Loucy (cell line): ENCODE data around the gene AGBL1.
"Not testable (repeated sequence)": the region's sequence is repeated elsewhere in the genome, so short reads cannot be mapped to it uniquely, and the experiment has no call there.

Experiments used
- H2AFZ ChIP-seq: fragments of 200-600 bp; sonication (generic); 2 replicates; pipeline ENCODE4 v1.6.0; 2016; ENCODE audit warnings: antibody characterized with exemption, mild to moderate bottlenecking, low read length, moderate library complexity
- H3F3A ChIP-seq: fragments of 200-600 bp; 2 replicates; pipeline ENCODE4 v1.6.0; 2016; ENCODE audit warnings: antibody characterized with exemption, low read depth, mild to moderate bottlenecking
- H3K27me3 ChIP-seq: fragments of 200-600 bp; sonication (generic); 2 replicates; pipeline ENCODE4 v1.6.1; 2014; ENCODE audit warnings: low read length, mild to moderate bottlenecking; ENCODE audit not compliant: insufficient read depth, poor library complexity, severe bottlenecking
- H3K36me3 ChIP-seq: fragments of 200-600 bp; sonication (generic); 2 replicates; pipeline ENCODE4 v1.6.1; 2016; ENCODE audit warnings: low read length; ENCODE audit not compliant: insufficient read depth
- H3K4me1 ChIP-seq: fragments of 200-600 bp; sonication (generic); 2 replicates; pipeline ENCODE4 v1.5.1; 2014; ENCODE audit warnings: low read length, mild to moderate bottlenecking; ENCODE audit not compliant: insufficient read depth, poor library complexity, severe bottlenecking
- H3K4me2 ChIP-seq: fragments of 200-600 bp; sonication (generic); 2 replicates; pipeline ENCODE4 v1.6.0; 2014; ENCODE audit warnings: antibody characterized with exemption, low read length, low read depth, mild to moderate bottlenecking; ENCODE audit not compliant: poor library complexity, severe bottlenecking
- H3K4me3 ChIP-seq: fragments of 200-600 bp; sonication (generic); 2 replicates; pipeline ENCODE4 v1.5.1; 2014; ENCODE audit warnings: low read length, mild to moderate bottlenecking, mixed read lengths; ENCODE audit not compliant: poor library complexity, severe bottlenecking
- H3K79me2 ChIP-seq: fragments of 200-600 bp; sonication (generic); 2 replicates; pipeline ENCODE4 v1.6.1; 2014; ENCODE audit warnings: low read length; ENCODE audit not compliant: insufficient read depth
- H3K9ac ChIP-seq: fragments of 200-600 bp; sonication (generic); 2 replicates; pipeline ENCODE4 v1.6.0; 2014; ENCODE audit warnings: mild to moderate bottlenecking, low read depth, low read length, moderate library complexity; ENCODE audit not compliant: poor library complexity, severe bottlenecking
- H3K9me2 ChIP-seq: fragments of 200-600 bp; sonication (generic); replicated peaks from 2 replicates; pipeline ENCODE4 v1.6.1; 2016; ENCODE audit warnings: low read depth, low read length, mixed read lengths
- H3K9me3 ChIP-seq: fragments of 200-600 bp; sonication (generic); 2 replicates; pipeline ENCODE4 v1.6.1; 2014; ENCODE audit warnings: mild to moderate bottlenecking, antibody characterized with exemption, low read length, low read depth; ENCODE audit not compliant: insufficient read depth
- H4K20me1 ChIP-seq: fragments of 200-600 bp; sonication (generic); 2 replicates; pipeline ENCODE4 v1.6.0; 2014; ENCODE audit warnings: antibody characterized with exemption, low read length, mild to moderate bottlenecking; ENCODE audit not compliant: insufficient read depth, poor library complexity, severe bottlenecking
- CTCF ChIP-seq: fragments of 200-600 bp; sonication (generic); conservative IDR thresholded peaks from 2 replicates; pipeline ENCODE4 v1.5.1; 2014; ENCODE audit warnings: mild to moderate bottlenecking, antibody characterized with exemption, low read length
- EZH2phosphoT487 ChIP-seq: fragments of 200-600 bp; IDR thresholded peaks from 2 replicates; pipeline ENCODE4 v1.6.1; 2018; ENCODE audit warnings: antibody characterized with exemption, mild to moderate bottlenecking, moderate library complexity, borderline replicate concordance

AGBL1 gene

DNA sequence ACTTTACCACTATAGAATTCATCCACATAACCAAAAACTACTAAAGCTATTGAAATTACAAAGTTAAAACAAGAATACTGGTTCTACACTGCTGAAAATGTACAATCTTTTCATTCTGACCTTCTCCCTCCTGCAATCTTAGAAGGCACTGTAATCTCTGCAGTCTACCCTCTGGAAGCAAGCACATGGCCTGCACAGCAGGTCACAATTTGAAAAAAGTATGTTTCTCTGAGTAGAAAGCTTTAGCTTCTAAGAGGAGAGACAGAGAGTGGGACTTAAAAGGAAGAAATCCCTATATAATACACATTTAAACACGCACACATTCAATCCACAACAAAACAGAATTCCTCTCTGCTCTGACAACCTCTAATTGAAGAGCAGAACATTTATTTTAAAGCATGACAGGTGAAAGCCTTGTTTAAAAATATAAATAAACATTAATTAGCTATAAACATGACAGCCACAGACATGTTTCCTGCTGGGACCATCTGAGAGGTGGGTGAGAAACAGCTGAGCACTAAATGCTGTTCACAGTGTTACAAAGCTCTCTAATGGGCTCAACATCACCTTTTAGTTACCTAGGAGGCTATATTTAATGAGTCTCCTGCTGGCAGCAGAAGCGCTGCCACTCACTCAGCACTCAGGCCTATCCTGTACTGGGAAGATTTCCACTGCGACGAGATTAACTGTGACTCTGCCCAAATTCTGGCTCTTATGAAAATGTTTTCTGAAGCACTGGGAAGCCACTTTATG, 447.4 kb downstream of the AGBL1 start:
- H3K4me2 ChIP-seq, result no peak overlapping the region
- H3K9me2 ChIP-seq, result no peaks in the 10 kb centered on the region
- H4K20me1 ChIP-seq, result no peaks in the 10 kb centered on the region
- no peaks in the 10 kb centered on the region for H3K27me3 ChIP-seq
- no peaks in the 10 kb centered on the region for H3K4me1 ChIP-seq
- H3K9me3 ChIP-seq, result no peaks in the 10 kb centered on the region
- no peaks in the 10 kb centered on the region for H3K79me2 ChIP-seq
- H2AFZ ChIP-seq, result no peak overlapping the region
- H3K4me3 ChIP-seq, result no peak overlapping the region
- H3K9ac ChIP-seq, result no peak overlapping the region
- no peaks in the 10 kb centered on the region for H3F3A ChIP-seq
- H3K36me3 ChIP-seq, result no peaks in the 10 kb centered on the region
- TF ChIP-seq CTCF (no peak), EZH2phosphoT487 (no peak)

DNA sequence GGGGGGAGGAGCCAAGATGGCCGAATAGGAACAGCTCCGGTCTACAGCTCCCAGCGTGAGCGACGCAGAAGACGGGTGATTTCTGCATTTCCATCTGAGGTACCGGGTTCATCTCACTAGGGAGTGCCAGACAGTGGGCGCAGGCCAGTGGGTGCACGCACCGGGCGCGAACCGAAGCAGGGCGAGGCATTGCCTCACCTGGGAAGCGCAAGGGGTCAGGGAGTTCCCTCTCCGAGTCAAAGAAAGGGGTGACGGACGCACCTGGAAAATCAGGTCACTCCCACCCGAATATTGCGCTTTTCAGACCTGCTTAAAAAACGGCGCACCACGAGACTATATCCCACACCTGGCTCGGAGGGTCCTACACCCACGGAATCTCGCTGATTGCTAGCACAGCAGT, 448.4 kb downstream of the AGBL1 start:
- H4K20me1 ChIP-seq, H3K9me3 ChIP-seq, H3K36me3 ChIP-seq, H3K9me2 ChIP-seq, H3F3A ChIP-seq, H3K79me2 ChIP-seq, H3K4me3 ChIP-seq, H3K27me3 ChIP-seq, H3K9ac ChIP-seq, H3K4me2 ChIP-seq, H2AFZ ChIP-seq, H3K4me1 ChIP-seq: not testable (repeated sequence)

DNA sequence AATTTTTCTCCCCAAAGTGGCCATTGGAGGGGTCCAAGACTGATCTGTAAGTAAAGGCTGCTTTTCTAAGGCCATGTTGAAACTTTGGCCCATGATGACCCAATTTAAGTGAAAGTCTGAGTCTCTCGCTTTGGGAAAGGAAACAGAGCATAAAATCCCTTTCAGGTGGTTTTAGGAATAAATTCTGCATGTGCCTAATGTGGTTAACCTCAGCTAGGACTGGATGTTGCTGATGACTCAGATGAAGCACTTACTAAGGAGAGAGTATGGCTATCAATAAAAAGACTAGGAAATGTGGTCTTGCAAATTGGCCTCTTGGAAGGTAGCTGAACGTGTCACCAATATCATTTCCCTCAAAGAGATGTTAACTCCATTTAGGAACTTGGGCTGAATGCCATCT, 458.5 kb downstream of the AGBL1 start:
- Histone ChIP-seq H3K79me2 (no peaks in the 10 kb centered on the region), H3F3A (no peaks in the 10 kb centered on the region), H3K4me1 (no peaks in the 10 kb centered on the region), H3K9ac (no peak overlapping the region), H3K9me2 (no peaks in the 10 kb centered on the region), H3K36me3 (no peaks in the 10 kb centered on the region), H3K4me2 (no peak overlapping the region), H3K9me3 (no peaks in the 10 kb centered on the region), H2AFZ (no peak overlapping the region), H4K20me1 (no peaks in the 10 kb centered on the region), H3K4me3 (no peak overlapping the region), H3K27me3 (no peaks in the 10 kb centered on the region)
- TF ChIP-seq CTCF, result no peak
- no peak for TF ChIP-seq EZH2phosphoT487

- Histone ChIP-seq H3K79me2 (no peaks in the 10 kb centered on the region), H4K20me1 (no peaks in the 10 kb centered on the region), H3K9me3 (no peaks in the 10 kb centered on the region), H3K27me3 (no peaks in the 10 kb centered on the region), H2AFZ (no peak overlapping the region), H3K9ac (no peak overlapping the region), H3K36me3 (no peaks in the 10 kb centered on the region), H3K4me2 (no peak overlapping the region), H3K9me2 (no peaks in the 10 kb centered on the region), H3F3A (no peaks in the 10 kb centered on the region), H3K4me3 (no peak overlapping the region), H3K4me1 (no peaks in the 10 kb centered on the region)
- no peak for TF ChIP-seq CTCF
- TF ChIP-seq EZH2phosphoT487, result no peak
Observed at GRCh38 chr15:86540840-86541467, 461.3 kb downstream of the AGBL1 start.
